ENCODE measurements around the gene AMER2.

Gene AMER2

GRCh38 chr13:25180775-25181537 lies 8.9 kb upstream of the AMER2 start:
- peak; percentile 72 for DNase-seq

DNA sequence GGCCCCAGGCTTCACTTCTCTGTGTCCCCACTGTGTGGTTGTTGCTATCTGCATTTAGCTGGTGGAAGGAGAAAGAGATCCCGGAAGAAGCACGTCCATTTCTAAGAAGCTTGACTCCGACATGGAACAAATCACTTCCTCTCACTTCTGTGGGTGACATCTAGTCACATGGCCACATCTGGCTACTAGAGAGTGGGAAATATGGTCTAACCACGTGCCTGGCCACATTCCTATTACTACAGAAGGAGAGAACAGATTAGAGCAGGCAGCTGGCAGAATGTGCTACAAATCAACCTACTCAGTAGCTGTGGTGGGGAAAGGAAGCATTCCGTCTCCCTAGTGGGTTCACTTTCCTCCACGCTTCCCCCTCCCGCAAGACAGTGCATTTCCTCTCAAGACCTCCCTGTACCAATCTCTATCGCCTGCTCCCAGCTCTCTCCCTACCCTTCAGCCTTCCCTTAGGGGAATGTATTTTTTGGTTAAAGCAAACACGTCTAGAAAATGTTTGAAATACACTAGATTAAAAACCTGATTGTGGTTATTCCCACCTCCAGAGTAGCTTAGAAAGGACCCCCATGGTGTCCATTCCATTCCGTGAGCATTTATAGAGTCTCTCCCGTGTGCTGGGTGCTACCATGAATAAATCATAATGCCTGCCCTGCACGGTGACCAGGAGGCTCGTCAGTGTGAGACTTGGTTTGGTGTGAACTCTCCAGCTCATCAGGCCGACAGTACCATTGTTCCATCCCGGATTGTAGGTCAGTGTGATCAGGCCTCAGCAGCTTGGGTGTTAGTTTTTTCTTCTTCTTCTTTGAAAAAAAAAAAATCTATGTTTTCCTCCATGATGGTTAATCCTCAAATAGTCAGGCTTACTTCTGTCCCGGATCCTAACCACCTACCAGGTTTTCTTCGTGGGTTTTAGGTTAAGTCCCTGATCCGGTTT lies 8.0 kb upstream of the AMER2 start:
- DNase-seq: peak; percentile 69

- DNase-seq: no peak
Measured at GRCh38 chr13:25179011-25179410, 6.9 kb upstream of the AMER2 start.

DNA sequence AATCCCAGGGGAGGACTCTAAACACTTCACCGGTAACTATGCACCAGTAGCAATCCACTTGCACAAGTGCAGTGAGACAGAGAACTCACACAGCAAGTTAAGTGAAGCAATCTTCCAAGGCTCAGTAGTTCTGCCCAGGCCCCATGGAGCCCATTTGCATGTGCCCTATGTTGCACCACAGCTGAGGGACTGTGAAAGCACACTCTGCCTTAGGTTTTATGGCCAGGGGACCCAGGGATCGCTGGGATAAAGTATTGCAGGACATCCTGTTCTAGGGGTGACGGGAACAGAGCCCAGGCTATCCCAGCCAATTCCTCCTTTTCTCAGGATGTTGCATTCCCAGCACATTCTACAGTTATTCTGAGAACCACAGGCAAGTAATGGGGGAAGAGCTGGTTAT lies 6.0 kb upstream of the AMER2 start:
- DNase-seq: no peak

DNA sequence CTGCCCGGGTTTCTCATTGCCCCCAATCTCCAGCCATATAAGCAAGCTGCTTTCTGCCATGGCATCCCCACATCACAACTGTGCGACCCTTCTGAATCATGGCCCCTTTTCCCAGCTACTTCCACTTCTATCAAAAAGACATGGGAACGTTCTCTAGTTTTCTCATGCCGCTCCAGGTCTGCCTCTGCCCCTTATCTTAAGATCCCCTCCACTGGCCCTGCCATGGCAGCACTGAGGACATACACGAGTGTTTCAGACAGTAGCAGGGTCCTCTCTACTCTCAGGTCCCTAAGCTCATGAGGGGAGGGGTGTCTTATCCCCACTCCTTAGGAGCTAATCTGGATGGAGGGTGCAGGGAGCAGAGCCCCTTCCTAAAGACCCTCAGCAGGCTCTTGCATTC lies 5.5 kb upstream of the AMER2 start:
- DNase-seq: no peak

DNA sequence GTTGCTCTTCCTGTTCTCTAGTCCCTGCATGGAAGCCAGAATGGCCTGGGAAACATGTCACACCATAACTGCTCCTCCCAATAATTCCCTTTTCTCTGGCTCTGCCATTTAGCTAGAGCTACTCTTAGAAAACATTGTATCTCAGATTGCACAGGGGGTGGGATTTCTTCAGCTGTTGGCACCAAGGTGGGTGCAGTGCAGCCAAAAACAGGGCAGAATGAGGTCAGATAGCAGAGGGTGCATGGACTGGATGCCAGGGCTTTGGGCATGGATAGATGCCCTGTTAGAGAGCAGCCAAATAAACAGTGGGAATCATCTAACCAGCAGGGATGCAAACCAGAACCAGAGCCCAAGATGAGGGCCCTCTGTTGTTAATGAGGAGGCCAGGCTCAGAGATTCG lies 4.9 kb upstream of the AMER2 start:
- DNase-seq: no peak

DNA sequence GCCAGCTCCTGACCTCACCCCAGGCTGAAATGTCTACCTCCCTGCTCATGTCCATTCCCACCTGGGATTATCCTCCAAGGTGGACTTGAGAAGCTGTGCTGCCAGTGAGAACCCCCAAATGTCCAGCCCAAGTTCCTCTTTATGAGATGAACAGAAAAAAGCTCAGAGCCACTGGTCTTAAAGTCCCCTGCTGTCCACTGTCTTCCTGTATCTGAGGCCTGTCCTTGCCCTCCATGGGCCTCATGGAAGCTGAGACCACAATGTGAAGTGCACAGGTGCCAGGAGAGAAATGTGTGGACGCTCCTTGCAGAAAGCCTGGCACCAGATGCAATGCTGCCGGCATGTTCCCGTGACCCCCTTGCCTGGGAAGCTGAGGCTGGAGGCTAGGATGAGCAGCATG lies 3.3 kb upstream of the AMER2 start:
- DNase-seq: no peak

DNA sequence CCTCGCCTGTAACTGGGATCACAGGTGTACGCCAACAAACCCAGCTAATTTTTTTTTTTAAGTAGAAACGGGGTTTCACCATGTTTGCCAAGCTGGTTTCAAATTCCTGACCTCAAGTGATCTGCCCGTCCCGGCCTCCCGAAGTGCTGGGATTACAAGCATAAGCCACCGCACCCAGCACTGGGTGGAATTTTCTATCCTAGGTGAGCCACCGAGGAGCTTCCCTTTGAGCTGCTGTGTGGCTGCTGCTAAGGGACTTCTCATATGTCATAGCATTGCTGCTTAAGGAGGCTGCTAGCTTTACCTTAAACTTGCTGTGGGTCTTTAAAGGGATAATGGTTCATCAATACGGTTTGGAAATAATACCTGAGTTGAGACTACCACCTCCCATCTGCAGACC lies 2.9 kb upstream of the AMER2 start:
- DNase-seq: no peak

GRCh38 chr13:25174304-25174703 lies 2.2 kb upstream of the AMER2 start:
- DNase-seq: no peak

DNA sequence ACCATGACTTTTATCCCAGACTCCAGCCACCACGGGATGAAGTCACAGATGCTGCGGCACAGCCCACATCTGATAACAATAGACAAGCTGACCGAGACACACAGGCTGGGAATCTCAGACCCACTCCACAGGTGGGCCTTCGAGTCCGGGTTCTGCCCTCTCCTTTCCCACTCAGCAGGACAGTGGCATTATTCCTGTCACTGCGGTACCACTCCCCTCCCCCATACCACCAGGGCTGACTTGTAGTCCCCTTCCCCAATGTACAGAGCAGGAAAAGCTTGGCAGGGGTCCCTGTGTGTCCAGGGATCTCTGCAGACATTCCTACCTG lies 179 bp upstream of the AMER2 start:
- no peak for DNase-seq

- no peak for DNase-seq
Measured at GRCh38 chr13:25171170-25171516, 945 bp downstream of the AMER2 start.

GRCh38 chr13:25170554-25171111 lies 1.5 kb downstream of the AMER2 start:
- peak; percentile 73 for DNase-seq

GRCh38 chr13:25169951-25170553 lies 2.0 kb downstream of the AMER2 start:
- DNase-seq: peak; percentile 67

- DNase-seq: peak; percentile 24
Measured at GRCh38 chr13:25169356-25169755, 2.7 kb downstream of the AMER2 start.

GRCh38 chr13:25168790-25169189 lies 3.3 kb downstream of the AMER2 start:
- DNase-seq: peak; percentile 27

DNA sequence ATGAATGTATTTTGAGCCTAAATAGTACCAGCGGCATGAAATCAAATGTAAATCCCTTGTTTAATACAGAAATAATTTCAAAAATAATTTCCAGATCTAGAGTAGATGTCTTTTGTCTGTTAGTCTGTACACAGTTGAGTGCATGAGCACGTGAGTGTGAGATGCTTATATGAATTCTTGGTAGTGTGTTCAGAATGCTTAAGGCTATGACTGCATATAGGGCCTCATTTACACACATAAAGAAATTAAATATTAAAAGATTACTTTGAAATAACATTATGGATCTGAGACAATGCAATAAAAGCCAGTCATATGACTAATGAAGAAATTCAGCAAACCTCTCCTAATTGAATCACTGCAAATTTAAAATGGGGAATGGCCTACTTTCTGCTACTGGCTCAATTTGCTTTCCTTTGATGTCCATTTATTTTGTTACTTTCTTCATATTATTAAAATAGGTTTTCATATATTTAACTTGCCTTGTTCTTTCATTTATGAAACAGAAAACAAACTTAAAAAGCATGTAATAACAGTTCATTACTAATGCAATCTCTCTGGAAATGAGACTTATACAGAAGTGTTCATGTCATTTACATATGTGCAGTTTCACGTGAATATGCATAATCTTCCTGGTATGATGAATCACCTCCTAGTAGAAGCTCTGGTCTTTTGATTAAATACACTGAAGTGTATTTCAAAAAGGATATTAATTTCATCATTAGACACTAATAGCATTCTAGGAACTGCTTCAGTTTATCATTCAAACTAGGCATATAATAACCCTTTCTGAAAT lies 4.5 kb downstream of the AMER2 start:
- DNase-seq: peak; percentile 44

GRCh38 chr13:25166306-25166705 lies 5.8 kb downstream of the AMER2 start:
- peak; percentile 24 for DNase-seq

GRCh38 chr13:25165663-25166062 lies 6.4 kb downstream of the AMER2 start:
- peak; percentile 71 for DNase-seq

- DNase-seq: peak; percentile 32
Measured at GRCh38 chr13:25165163-25165562, 6.9 kb downstream of the AMER2 start.

DNA sequence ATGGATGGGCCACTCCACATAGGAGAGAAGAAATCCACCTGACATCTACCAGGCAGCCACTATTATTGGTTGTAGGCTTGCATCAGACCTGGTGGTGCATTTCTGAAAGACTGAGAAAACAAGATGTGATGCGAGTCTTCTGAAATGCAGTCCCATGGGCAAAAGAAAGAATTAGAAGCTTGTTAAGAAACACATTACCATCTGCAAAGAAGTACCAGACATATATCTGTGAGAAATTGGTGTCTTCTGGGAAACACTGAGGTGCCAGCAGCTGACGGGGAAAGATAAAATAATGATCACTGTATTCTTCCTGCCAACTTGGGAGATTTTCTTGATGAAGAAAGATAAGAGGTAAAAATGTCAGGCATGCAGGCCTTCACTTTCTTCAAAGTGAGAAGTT lies 14.4 kb downstream of the AMER2 start:
- no peak for DNase-seq

- peak; percentile 22 for DNase-seq
Measured at GRCh38 chr13:25153736-25154135, 18.4 kb downstream of the AMER2 start.

- no peak for DNase-seq
Measured at GRCh38 chr13:25151626-25152195, 20.4 kb downstream of the AMER2 start.

Data from eye (tissue), 1 donor.